ENCODE data around the gene ZBTB40. TPM values are rescaled to one million over a fixed set of nuclear protein-coding genes. Genes with fewer than 3 reads are reported as not detected.
A peak's percentile ranks its signal among the peaks of the same experiment; 100 is the strongest.

ZBTB40 gene, protein sequence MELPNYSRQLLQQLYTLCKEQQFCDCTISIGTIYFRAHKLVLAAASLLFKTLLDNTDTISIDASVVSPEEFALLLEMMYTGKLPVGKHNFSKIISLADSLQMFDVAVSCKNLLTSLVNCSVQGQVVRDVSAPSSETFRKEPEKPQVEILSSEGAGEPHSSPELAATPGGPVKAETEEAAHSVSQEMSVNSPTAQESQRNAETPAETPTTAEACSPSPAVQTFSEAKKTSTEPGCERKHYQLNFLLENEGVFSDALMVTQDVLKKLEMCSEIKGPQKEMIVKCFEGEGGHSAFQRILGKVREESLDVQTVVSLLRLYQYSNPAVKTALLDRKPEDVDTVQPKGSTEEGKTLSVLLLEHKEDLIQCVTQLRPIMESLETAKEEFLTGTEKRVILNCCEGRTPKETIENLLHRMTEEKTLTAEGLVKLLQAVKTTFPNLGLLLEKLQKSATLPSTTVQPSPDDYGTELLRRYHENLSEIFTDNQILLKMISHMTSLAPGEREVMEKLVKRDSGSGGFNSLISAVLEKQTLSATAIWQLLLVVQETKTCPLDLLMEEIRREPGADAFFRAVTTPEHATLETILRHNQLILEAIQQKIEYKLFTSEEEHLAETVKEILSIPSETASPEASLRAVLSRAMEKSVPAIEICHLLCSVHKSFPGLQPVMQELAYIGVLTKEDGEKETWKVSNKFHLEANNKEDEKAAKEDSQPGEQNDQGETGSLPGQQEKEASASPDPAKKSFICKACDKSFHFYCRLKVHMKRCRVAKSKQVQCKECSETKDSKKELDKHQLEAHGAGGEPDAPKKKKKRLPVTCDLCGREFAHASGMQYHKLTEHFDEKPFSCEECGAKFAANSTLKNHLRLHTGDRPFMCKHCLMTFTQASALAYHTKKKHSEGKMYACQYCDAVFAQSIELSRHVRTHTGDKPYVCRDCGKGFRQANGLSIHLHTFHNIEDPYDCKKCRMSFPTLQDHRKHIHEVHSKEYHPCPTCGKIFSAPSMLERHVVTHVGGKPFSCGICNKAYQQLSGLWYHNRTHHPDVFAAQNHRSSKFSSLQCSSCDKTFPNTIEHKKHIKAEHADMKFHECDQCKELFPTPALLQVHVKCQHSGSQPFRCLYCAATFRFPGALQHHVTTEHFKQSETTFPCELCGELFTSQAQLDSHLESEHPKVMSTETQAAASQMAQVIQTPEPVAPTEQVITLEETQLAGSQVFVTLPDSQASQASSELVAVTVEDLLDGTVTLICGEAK
- total RNA-seq, result 11.6 and 15.5 TPM in 2 replicates

DNA sequence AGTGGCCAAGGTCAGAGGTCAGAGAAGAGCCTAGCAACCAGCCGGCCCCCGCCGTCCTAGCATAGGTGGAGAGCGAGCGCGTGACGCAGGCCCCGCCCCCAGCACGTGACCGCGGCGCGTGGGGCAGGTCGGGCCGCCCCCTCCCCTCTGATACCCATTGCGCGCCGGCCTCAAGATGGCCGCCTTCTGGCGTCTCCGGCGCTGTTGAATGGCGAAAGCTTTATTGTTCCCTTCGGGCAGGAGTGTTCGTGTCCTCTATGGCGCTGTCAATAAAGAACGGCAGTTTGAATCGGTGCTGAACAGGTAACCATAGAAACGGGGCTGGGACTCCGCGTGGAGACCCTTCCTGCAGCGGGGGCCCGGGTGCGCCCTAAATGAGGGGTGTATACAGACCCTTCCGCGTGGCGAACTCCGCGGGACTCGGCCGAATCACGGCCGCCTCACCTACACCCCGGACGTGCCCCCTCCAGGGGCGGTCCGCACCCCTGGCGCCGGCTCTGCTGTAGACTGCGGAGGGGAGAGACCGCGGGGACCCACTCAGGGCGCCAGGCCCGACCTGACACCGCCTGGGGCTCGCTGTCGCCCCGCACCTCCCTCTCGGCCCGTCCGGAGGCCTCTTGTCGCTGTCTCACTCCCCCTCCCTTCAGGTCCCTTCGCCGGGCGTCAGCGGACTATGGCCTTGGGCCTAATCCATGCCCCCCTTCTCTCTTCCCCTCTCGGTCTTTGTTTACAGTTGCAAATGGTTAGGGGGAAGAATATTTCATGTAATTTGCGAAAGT, at the start of gene ZBTB40:
ZBTB40 (plus strand) TSS at position 150 of the 779 bp plus-strand sequence. CDS start 38,098 bp downstream, outside the sequence.
- DNase-seq (ENCODE audit: low read depth), result peak; percentile 98
- peak within 1 kb of the TSS; percentile 86 for H3K4me3 ChIP-seq (ENCODE audit: low read depth, low read length)
- TF ChIP-seq, protein P1, sequence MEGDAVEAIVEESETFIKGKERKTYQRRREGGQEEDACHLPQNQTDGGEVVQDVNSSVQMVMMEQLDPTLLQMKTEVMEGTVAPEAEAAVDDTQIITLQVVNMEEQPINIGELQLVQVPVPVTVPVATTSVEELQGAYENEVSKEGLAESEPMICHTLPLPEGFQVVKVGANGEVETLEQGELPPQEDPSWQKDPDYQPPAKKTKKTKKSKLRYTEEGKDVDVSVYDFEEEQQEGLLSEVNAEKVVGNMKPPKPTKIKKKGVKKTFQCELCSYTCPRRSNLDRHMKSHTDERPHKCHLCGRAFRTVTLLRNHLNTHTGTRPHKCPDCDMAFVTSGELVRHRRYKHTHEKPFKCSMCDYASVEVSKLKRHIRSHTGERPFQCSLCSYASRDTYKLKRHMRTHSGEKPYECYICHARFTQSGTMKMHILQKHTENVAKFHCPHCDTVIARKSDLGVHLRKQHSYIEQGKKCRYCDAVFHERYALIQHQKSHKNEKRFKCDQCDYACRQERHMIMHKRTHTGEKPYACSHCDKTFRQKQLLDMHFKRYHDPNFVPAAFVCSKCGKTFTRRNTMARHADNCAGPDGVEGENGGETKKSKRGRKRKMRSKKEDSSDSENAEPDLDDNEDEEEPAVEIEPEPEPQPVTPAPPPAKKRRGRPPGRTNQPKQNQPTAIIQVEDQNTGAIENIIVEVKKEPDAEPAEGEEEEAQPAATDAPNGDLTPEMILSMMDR (IDR thresholded peaks at IDR 0.05; ENCODE audit: insufficient read depth, low read depth, low read length), result no peak

DNA sequence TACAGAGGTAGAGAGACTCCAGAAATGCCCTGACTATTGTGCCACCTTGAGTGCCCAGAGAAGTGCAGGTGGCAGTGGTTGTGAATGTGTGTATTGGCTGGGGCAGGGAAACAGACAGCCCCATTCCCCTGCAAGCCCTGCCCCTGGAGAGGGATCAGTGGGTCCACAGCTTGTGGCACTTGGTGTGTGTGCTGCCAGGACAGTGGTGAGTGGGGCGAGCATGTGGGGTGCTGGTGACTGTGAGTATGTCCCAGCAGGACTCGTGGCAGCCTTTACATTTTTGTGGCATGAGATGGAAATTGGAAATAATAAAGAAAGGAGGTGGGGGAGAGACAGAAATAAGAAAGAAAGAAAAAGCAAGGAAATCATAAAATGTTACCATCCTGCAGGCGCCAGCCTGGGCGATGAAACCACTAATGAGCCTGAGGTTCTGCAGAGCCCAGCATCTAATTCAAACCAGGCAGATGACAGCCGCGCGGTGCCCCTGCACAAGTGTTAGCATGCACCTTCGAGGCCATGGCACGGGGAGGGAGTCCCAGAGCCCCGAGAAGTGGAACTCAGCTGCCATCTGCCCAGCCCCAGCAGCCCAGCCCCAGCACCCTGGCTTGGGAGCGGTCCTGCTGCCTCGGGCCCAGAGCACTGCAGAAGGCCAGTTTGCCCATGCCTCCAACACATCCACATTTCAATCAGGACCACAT, 49.1 kb upstream of the ZBTB40 start:
- DNase-seq (ENCODE audit: low read depth), result no peak
- TF ChIP-seq, protein P1 (IDR thresholded peaks at IDR 0.05; ENCODE audit: insufficient read depth, low read depth, low read length), result no peak
- no peak overlapping the region for H3K4me3 ChIP-seq (ENCODE audit: low read depth, low read length)

DNA sequence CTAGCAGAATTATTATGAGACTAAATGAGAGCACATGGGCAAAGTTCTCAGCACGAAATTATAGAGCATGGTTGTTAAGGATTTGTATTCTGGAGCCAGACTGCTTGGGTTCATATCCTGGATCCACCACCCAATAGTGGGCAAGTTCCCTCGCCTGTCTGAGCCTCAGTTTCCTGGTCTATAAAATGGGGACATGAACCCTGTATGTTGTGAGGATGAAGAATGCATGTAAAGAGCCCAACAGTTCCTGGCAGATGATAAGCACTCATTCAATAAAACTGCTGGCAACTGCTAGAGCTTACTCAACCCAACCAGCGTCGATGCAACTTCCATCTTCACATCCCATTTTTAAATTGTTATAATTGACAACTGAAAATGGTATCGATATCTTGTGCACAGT, 47.2 kb upstream of the ZBTB40 start:
- TF ChIP-seq, protein P1 (IDR thresholded peaks at IDR 0.05; ENCODE audit: insufficient read depth, low read depth, low read length), result no peak
- DNase-seq (ENCODE audit: low read depth), result no peak

DNA sequence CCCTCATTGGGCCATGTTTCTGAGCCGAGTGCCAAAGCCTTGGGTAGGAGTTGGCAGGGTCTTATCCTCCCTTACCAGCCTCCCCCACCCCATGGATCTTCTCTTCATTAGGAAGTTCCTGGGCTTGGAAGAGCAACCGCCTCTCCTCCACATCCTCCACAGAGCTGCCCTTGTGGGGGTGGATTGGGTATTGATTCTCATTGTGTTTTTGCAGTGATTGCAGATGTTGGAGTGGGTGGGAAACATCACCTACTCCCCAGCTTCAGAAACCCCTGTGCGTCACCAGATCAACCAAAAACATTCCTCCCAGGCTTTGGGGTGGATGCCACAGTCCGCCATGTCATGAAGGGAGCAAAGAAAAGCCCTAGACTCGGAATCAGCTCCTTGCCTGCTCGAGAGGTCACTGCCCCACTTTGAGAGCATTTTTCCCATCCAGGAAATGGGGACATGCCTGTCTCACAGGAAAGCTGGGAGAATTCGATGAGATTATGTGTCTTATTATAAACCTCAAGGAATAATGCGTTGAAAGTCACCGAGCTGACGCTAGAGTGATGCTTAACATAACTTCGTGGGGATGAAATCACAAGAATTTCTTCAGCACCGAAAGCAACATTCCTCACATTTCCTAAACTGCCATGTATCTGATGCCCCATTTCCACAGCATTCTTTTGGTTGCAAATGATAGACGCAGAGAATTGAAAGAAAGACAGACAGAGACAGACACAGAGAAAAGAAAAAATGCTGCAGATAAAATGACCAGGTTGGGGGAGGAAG, 44.7 kb upstream of the ZBTB40 start:
- no peak for DNase-seq (ENCODE audit: low read depth)
- H3K4me3 ChIP-seq (ENCODE audit: low read depth, low read length), result no peak overlapping the region
- TF ChIP-seq, protein P1 (IDR thresholded peaks at IDR 0.05; ENCODE audit: insufficient read depth, low read depth, low read length), result no peak

More for the DNA sequence above, 47.2 kb upstream of the ZBTB40 start:
- H3K4me3 ChIP-seq (ENCODE audit: low read depth, low read length), result no peak overlapping the region

DNA sequence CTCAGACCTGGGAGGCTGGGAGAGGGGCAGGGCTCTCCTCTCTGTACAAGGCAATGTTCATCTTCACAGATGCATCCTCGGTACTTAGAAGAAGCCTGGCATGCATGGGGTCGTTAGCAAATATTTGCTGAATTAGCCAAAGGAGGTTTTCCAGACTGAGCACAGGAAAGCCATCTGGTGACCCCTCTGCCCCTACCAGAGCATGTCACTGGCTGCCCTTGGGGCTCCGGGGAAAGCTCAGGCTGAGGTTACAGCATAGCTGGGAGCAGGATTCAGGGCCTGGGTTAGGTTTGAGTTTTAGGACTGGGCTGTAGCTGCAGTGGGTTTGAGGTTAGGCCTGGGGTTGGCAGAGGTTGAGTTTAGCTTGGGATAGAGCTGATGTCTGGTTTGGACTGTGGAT, 43.4 kb upstream of the ZBTB40 start:
- DNase-seq (ENCODE audit: low read depth), result no peak

More for the DNA sequence above, 43.4 kb upstream of the ZBTB40 start:
- no peak overlapping the region for H3K4me3 ChIP-seq (ENCODE audit: low read depth, low read length)
- TF ChIP-seq, protein P1 (IDR thresholded peaks at IDR 0.05; ENCODE audit: insufficient read depth, low read depth, low read length), result no peak

All from fibroblast of villous mesenchyme (primary cell).